ENCODE data around the gene TPM3.
"Not testable (repeated sequence)": the region's sequence is repeated elsewhere in the genome, so short reads cannot be mapped to it uniquely, and the experiment has no call there.

TPM3 gene

GRCh38 chr1:154158307-154159125 lies 33.4 kb downstream of the TPM3 start:
- DNase-seq, result no peak

- peak; percentile 11 for DNase-seq
Observed at GRCh38 chr1:154157520-154158306, 34.2 kb downstream of the TPM3 start.

GRCh38 chr1:154155251-154155650 lies 36.6 kb downstream of the TPM3 start:
- peak; percentile 57 for DNase-seq

- peak; percentile 77 for DNase-seq
Observed at GRCh38 chr1:154154534-154155191, 37.2 kb downstream of the TPM3 start, which contains the start of gene NUP210L. Gene NUP210L, minus strand, starts transcription at chr1:154155073.

- no peak for DNase-seq
Observed at GRCh38 chr1:154154053-154154452, 37.8 kb downstream of the TPM3 start.

GRCh38 chr1:154151311-154151710 lies 40.6 kb downstream of the TPM3 start:
- no peak for DNase-seq

GRCh38 chr1:154148807-154149206 lies 43.1 kb downstream of the TPM3 start:
- DNase-seq, result no peak

- DNase-seq, result not testable (repeated sequence)
Observed at GRCh38 chr1:154147505-154147904, 44.4 kb downstream of the TPM3 start.

- DNase-seq, result no peak
Observed at GRCh38 chr1:154145986-154146385, 45.9 kb downstream of the TPM3 start.

GRCh38 chr1:154142358-154142757 lies 49.5 kb downstream of the TPM3 start:
- DNase-seq, result no peak

- no peak for DNase-seq
Observed at GRCh38 chr1:154141240-154141639, 50.7 kb downstream of the TPM3 start.

GRCh38 chr1:154137888-154138287 lies 54.0 kb downstream of the TPM3 start:
- no peak for DNase-seq

- DNase-seq, result no peak
Observed at GRCh38 chr1:154133256-154133655, 58.6 kb downstream of the TPM3 start.

- no peak for DNase-seq
Observed at GRCh38 chr1:154129391-154129970, 62.4 kb downstream of the TPM3 start.

GRCh38 chr1:154123205-154123604 lies 68.7 kb downstream of the TPM3 start:
- DNase-seq, result not testable (repeated sequence)

GRCh38 chr1:154117642-154118041 lies 74.3 kb downstream of the TPM3 start:
- no peak for DNase-seq

- DNase-seq, result peak; percentile 2
Observed at GRCh38 chr1:154115180-154115579, 76.7 kb downstream of the TPM3 start.
